ENCODE data around the gene VAT1. TPM values are rescaled to one million over a fixed set of nuclear protein-coding genes. Genes with fewer than 3 reads are reported as not detected.
"Not testable (repeated sequence)": the region's sequence is repeated elsewhere in the genome, so short reads cannot be mapped to it uniquely, and the experiment has no call there.

VAT1 gene
- total RNA-seq, 4 donors from 2014 or later, result 147 to 304 (median 233) TPM

DNA sequence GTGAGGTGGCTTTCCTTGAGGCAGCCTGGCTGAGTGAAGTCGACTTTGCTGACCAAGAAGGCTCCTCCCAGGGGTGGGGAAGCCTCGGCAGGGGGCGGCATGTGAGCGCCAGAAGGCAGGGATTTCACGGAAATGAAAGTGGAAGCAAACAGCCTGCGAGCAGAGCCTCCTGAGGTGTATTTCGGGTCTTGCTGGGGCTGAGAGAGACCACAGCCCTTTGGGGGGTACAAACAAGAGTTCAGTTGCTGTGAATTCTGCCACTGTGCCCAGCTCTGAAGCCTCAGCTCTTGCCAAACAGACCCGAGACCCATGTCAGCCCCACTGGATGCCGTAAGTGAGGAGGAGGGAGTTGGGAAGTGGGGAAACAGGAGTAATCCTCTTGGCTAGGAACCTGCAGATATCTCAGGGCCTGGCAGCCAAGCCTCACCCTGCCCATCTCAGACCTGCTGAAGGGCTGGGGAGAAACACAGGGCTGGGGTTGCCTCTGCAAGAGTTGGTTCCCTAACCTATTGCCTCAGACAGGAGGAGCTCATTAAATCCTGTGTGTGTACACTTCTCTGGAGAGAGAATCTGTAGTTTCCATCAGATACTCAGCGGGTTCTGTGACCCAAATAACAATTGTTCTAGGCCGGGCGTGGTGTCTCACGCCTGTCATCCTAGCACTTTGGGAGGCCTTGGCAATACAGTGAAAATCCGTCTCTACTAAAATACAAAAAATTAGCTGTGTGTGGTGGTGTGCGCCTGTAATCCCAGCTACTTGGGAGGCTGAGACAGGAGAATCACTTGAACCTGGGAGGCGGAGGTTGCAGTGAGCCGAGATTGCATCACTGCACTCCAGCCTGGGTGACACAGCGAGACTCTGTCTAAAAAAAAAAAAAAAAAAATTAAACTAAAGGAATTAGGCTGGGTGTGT, 15.3 kb downstream of the VAT1 start, which contains the start of gene IFI35:
Gene IFI35, plus strand, starts transcription at position 146 of the 913 bp plus-strand sequence. Its CDS starts 164 bp downstream, at position 310.
- DNase-seq (ENCODE audit: low spot score), result peak; percentile 50
- TF ChIP-seq, protein P1, sequence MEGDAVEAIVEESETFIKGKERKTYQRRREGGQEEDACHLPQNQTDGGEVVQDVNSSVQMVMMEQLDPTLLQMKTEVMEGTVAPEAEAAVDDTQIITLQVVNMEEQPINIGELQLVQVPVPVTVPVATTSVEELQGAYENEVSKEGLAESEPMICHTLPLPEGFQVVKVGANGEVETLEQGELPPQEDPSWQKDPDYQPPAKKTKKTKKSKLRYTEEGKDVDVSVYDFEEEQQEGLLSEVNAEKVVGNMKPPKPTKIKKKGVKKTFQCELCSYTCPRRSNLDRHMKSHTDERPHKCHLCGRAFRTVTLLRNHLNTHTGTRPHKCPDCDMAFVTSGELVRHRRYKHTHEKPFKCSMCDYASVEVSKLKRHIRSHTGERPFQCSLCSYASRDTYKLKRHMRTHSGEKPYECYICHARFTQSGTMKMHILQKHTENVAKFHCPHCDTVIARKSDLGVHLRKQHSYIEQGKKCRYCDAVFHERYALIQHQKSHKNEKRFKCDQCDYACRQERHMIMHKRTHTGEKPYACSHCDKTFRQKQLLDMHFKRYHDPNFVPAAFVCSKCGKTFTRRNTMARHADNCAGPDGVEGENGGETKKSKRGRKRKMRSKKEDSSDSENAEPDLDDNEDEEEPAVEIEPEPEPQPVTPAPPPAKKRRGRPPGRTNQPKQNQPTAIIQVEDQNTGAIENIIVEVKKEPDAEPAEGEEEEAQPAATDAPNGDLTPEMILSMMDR (IDR thresholded peaks at IDR 0.05), result no peak
- peak; percentile 89 for ATAC-seq (ENCODE audit: low FRiP score)

DNA sequence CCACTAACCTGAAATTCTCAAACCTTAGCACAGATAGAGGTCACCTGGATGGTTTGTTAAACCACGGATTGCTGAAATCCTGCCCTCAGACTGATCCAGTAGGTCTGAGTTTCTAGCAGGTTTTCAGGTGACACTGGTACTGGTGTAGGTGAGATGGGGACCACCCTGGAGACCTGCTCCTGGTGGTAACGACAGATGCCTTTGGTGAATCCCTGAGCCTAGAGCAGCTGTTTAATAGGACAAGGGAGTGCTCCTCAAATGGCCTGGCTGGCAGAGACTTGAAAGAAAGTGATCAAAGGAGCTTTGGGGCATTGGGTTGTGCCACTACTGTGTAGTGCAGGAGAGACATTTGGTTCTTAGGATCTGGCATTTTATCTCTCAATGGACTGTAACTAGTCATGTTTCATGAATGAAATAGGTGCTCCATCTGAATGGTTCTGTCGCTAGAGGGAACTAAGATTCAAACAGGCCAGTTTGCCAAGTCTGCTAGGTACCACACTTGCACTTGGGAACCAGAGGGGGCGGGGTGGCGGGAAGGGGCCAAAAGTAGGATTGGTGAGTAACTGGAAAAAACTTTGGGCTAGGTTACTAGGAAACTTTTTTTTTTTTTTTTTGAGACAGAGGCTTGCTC, 18.5 kb downstream of the VAT1 start:
- ATAC-seq (ENCODE audit: low FRiP score), result no peak
- TF ChIP-seq, protein P1 (IDR thresholded peaks at IDR 0.05), result no peak
- DNase-seq (ENCODE audit: low spot score), result no peak

DNA sequence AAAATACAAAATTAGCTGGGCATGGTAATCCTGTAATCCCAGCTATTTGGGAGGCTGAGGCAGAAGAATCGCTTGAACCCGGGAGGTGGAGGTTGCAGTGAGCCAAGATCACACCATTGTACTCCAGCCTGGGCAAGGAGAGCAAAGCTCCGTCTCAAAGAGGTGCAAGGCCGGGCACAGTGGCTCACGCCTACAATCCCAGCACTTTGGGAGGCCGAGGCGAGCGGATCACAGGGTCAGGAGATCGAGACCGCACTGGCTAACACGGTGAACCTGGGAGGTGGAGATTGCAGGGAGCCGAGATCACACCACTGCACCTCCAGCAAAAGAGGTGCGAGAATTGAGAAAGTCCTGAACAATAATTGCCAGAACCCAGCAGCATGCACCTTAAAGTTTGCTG, 21.3 kb downstream of the VAT1 start:
- ATAC-seq (ENCODE audit: low FRiP score); DNase-seq (ENCODE audit: low spot score): not testable (repeated sequence)

DNA sequence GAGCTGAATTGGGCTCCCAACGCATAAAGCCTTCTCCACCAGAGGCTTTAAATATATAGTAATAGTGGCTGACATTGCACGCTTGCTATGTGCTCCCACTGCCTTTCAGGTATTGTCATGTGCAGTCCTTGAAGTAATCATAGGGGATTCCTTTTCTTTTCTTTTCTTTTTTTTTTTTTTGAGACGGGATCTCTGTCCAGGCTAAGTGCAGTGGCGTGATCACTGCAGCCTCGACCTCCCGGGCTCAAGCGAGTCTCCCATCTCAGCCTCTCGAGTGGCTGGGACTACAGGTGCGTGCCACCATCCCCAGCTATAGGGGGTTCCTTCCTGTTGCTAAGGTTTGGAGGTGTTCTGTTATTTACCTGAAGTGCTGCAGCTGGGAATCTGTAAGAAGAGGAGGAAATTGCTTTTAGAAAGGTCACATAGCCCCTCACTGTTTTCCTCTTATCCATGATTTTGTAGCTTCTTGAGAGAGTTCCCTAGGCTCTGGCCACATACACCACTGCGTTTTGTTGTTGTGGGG, 23.1 kb downstream of the VAT1 start:
- ATAC-seq (ENCODE audit: low FRiP score), result no peak
- no peak for DNase-seq (ENCODE audit: low spot score)
- TF ChIP-seq, protein P1 (IDR thresholded peaks at IDR 0.05), result no peak

DNA sequence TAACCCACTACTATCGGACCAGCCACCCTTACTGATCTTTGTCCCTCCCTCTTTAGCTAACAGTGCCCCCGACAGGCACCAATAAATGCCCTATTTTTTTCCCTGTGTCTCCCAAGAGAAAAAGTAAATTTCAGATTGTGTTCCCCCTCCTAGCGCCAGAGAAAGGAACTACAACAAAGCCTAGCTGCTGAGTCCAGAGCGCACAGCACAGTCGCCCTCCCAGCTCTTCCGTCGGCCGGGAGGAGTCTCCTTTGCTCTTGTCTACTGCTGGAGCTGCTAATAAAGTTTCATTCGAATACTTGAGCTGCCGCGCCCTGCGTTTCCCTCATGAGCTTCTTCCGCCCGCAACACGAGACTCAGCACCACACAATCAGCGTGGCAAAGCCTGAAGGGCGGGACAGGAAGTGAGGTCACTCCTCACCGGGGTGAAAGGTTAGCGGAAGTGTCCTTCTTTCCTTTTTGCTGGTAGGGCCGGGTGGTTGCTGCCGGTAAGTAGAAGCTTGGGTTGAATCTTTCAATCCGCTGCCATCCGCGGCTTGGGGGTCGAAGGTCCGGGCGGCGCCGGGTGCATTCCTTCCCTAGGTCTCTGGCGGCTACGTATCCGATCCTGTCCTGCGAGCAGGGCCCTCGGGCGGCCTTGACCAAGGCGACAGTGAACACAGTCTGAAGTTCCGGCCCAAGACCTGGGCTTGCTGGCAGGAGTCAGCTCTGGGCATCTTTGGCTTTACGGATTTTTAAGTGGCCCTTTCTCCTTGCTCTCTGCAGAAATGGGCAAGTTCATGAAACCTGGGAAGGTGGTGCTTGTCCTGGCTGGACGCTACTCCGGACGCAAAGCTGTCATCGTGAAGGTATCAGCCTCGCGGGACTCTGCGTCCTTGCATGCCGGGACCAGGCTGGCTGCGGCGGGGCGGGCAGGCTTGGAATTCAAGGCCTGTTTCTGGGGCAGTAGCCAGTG, 23.9 kb downstream of the VAT1 start, which contains the start of gene RPL27:
Gene RPL27, plus strand, starts transcription at position 436 of the 955 bp plus-strand sequence. Its CDS starts 332 bp downstream, at position 768.
- TF ChIP-seq, protein P1 (IDR thresholded peaks at IDR 0.05), result peak in 2 of 3 donors; percentile 58 to 81
- peak; percentile 96 for DNase-seq (ENCODE audit: low spot score)

DNA sequence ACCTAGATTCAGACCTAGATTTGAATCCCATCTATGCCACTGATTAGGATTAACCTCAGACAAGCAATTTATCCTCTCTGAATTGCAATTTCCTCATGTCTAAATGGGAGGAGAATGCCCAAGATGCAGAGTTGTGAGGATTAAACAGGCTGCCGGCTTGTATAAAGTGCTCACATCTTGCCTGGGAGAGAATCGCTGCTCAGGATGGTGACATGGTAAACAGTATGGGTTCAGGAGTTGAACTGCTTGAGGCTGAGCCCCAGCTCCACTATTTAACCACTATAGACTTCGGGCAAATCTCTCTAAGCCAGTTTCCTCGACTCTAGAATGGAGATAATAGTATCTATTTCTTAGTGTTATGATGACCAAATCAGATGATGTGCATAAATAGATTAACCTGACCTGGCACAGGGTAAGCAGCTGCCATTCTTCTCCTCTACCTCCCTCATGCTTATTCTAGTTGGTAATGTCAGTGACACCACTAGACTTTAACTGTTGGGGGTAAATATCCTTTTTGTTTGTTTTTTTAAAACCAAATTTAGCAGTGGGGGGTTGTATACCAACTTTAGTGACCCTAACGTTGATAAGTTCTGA, 24.7 kb downstream of the VAT1 start:
- no peak for DNase-seq (ENCODE audit: low spot score)
- TF ChIP-seq, protein P1 (IDR thresholded peaks at IDR 0.05), result no peak
- no peak for ATAC-seq (ENCODE audit: low FRiP score)

More for the DNA sequence above, 23.9 kb downstream of the VAT1 start, which contains the start of gene RPL27:
- peak; percentile 98 for ATAC-seq (ENCODE audit: low FRiP score)

DNA sequence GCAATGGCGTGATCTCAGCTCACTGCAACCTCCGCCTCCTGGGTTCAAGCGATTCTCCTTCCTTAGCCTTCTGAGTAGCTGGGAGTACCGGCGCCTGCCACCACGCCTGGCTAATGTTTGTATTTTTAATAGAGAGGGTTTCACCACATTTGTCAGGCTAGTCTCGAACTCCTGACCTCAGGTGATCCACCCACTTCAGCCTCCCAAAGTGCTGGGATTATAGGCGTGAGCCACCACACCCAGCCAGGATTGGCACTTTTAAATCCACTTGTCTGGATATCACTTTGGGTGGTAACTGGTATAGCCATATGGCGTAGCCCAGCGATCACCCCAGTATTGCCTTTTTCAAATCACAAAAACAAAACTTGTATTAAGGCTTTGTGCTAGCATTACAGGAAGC, 28.3 kb downstream of the VAT1 start:
- not testable (repeated sequence) for DNase-seq (ENCODE audit: low spot score); ATAC-seq (ENCODE audit: low FRiP score)

Data from omental fat pad (tissue), 4 donors.